Subcutaneous abdominal adipose tissue (tissue), 5 donors: ENCODE measurements around the gene CLDN15.

ENCODE experiments used
- H3K27ac ChIP-seq: one replicate; pipeline ENCODE4 v1.7.0; 2013; ENCODE audit warnings: low read depth, mild to moderate bottlenecking, inconsistent platforms, low read length, moderate library complexity
- H3K27me3 ChIP-seq, 5 donors: one replicate each; pipeline ENCODE4 v1.7.0; 2013; ENCODE audit warnings: low read length in 5 of 5, inconsistent platforms in 1 of 5; ENCODE audit not compliant: control insufficient read depth in 5 of 5, insufficient read depth in 4 of 5
- H3K36me3 ChIP-seq, 5 donors: one replicate each; pipeline ENCODE4 v1.7.0; 2013; ENCODE audit warnings: low read length in 5 of 5; ENCODE audit not compliant: control insufficient read depth in 5 of 5, insufficient read depth in 5 of 5
- H3K4me1 ChIP-seq, 5 donors: one replicate each; pipeline ENCODE4 v1.7.0; 2013; ENCODE audit warnings: low read length in 5 of 5, mild to moderate bottlenecking in 3 of 5, moderate library complexity in 1 of 5; ENCODE audit not compliant: control insufficient read depth in 5 of 5, insufficient read depth in 5 of 5
- H3K4me3 ChIP-seq, 5 donors: one replicate each; pipeline ENCODE4 v1.7.0; 2013; ENCODE audit warnings: low read length in 5 of 5, low read depth in 1 of 5
- H3K9ac ChIP-seq, 5 donors: one replicate each; pipeline ENCODE4 v1.7.0; 2013; ENCODE audit warnings: low read length in 5 of 5, mild to moderate bottlenecking in 4 of 5, moderate library complexity in 3 of 5
- H3K9me3 ChIP-seq, 5 donors: one replicate each; pipeline ENCODE4 v1.7.0; 2013; ENCODE audit warnings: low read length in 5 of 5; ENCODE audit not compliant: control insufficient read depth in 5 of 5
- donor health status: healthy.
- donor health status: healthy.
- donor health status: healthy.
- donor health status: healthy.
- donor health status: healthy.

CLDN15 gene

GRCh38 chr7:101238226-101239182 lies 902 bp upstream of the CLDN15 start:
- peak overlapping the region in 4 of 5 donors; percentile 46 to 90 (median 78) for H3K9ac ChIP-seq
- no peaks in the 10 kb centered on the region for H3K9me3 ChIP-seq
- peaks cover 10 to 76% (median 67%) of the 10 kb centered on the region in 5 donors for H3K4me1 ChIP-seq
- peaks cover 0 to 34% (median 12%) of the 10 kb centered on the region in 5 donors for H3K36me3 ChIP-seq
- H3K27me3 ChIP-seq, result no peaks in the 10 kb centered on the region
- H3K4me3 ChIP-seq, result peak overlapping the region in 4 of 5 donors; percentile 8 to 59 (median 38)
- peak overlapping the region; percentile 93 for H3K27ac ChIP-seq

- H3K4me3 ChIP-seq, result peak overlapping the region in 2 of 5 donors; percentile 26 to 59
- H3K27ac ChIP-seq, result no peak overlapping the region
- no peak overlapping the region for H3K9ac ChIP-seq
- no peaks in the 10 kb centered on the region for H3K9me3 ChIP-seq
- H3K36me3 ChIP-seq, result peaks cover 0 to 39% (median 12%) of the 10 kb centered on the region in 5 donors
- H3K27me3 ChIP-seq, result no peaks in the 10 kb centered on the region
- H3K4me1 ChIP-seq, result peaks cover 12 to 73% (median 63%) of the 10 kb centered on the region in 5 donors
Measured at GRCh38 chr7:101236292-101236835, 1.2 kb downstream of the CLDN15 start.

GRCh38 chr7:101235522-101235921 lies 2.1 kb downstream of the CLDN15 start:
- Histone ChIP-seq H3K9me3 (no peaks in the 10 kb centered on the region), H3K4me1 (peaks cover 12 to 73% (median 55%) of the 10 kb centered on the region in 5 donors), H3K27me3 (no peaks in the 10 kb centered on the region), H3K4me3 (no peak overlapping the region), H3K9ac (no peak overlapping the region), H3K36me3 (peaks cover 0 to 35% (median 10%) of the 10 kb centered on the region in 5 donors), H3K27ac (no peak overlapping the region)

GRCh38 chr7:101235050-101235449 lies 2.6 kb downstream of the CLDN15 start:
- H3K27ac ChIP-seq, result no peak overlapping the region

GRCh38 chr7:101234636-101235035 lies 3.0 kb downstream of the CLDN15 start:
- H3K9ac ChIP-seq, result no peak overlapping the region
- peaks cover 12 to 64% (median 46%) of the 10 kb centered on the region in 5 donors for H3K4me1 ChIP-seq
- no peaks in the 10 kb centered on the region for H3K9me3 ChIP-seq
- no peak overlapping the region for H3K4me3 ChIP-seq
- no peaks in the 10 kb centered on the region for H3K27me3 ChIP-seq
- H3K36me3 ChIP-seq, result peaks cover 0 to 28% (median 2%) of the 10 kb centered on the region in 5 donors
- no peak overlapping the region for H3K27ac ChIP-seq

More at GRCh38 chr7:101235050-101235449, 2.6 kb downstream of the CLDN15 start:
- H3K36me3 ChIP-seq, result peaks cover 0 to 30% (median 5%) of the 10 kb centered on the region in 5 donors
- no peak overlapping the region for H3K9ac ChIP-seq
- no peaks in the 10 kb centered on the region for H3K9me3 ChIP-seq
- peaks cover 12 to 68% (median 50%) of the 10 kb centered on the region in 5 donors for H3K4me1 ChIP-seq
- no peaks in the 10 kb centered on the region for H3K27me3 ChIP-seq
- no peak overlapping the region for H3K4me3 ChIP-seq

- Histone ChIP-seq H3K36me3 (peaks cover 0 to 26% (median 3%) of the 10 kb centered on the region in 5 donors), H3K27me3 (no peaks in the 10 kb centered on the region), H3K27ac (no peak overlapping the region), H3K4me3 (no peak overlapping the region), H3K4me1 (peaks cover 12 to 58% (median 40%) of the 10 kb centered on the region in 5 donors), H3K9ac (no peak overlapping the region), H3K9me3 (no peaks in the 10 kb centered on the region)
Measured at GRCh38 chr7:101233907-101234547, 3.6 kb downstream of the CLDN15 start.

- peak overlapping the region in 1 of 5 donors; percentile 35 for H3K9ac ChIP-seq
- no peak overlapping the region for H3K27ac ChIP-seq
- no peaks in the 10 kb centered on the region for H3K27me3 ChIP-seq
- H3K36me3 ChIP-seq, result peaks cover 0 to 37% (median 11%) of the 10 kb centered on the region in 5 donors
- H3K9me3 ChIP-seq, result no peaks in the 10 kb centered on the region
- peak overlapping the region in 3 of 5 donors; percentile 6 to 49 (median 34) for H3K4me3 ChIP-seq
- peaks cover 4 to 40% (median 23%) of the 10 kb centered on the region in 5 donors for H3K4me1 ChIP-seq
Measured at GRCh38 chr7:101232141-101232850, 5.3 kb downstream of the CLDN15 start.

GRCh38 chr7:101231644-101232043 lies 6.0 kb downstream of the CLDN15 start:
- H3K4me3 ChIP-seq, result peak overlapping the region in 3 of 5 donors; percentile 6 to 49 (median 34)
- H3K27me3 ChIP-seq, result no peaks in the 10 kb centered on the region
- H3K27ac ChIP-seq, result no peak overlapping the region
- H3K4me1 ChIP-seq, result peaks cover 1 to 34% (median 16%) of the 10 kb centered on the region in 5 donors
- H3K9ac ChIP-seq, result no peak overlapping the region
- no peaks in the 10 kb centered on the region for H3K9me3 ChIP-seq
- H3K36me3 ChIP-seq, result peaks cover 0 to 42% (median 15%) of the 10 kb centered on the region in 5 donors

- no peak overlapping the region for H3K9ac ChIP-seq
- H3K27ac ChIP-seq, result no peak overlapping the region
- H3K36me3 ChIP-seq, result peaks cover 0 to 64% (median 52%) of the 10 kb centered on the region in 5 donors
- H3K9me3 ChIP-seq, result no peaks in the 10 kb centered on the region
- H3K4me1 ChIP-seq, result peaks cover 0 to 9% (median 4%) of the 10 kb centered on the region in 5 donors
- no peak overlapping the region for H3K4me3 ChIP-seq
- no peaks in the 10 kb centered on the region for H3K27me3 ChIP-seq
Measured at GRCh38 chr7:101226721-101227120, 10.9 kb downstream of the CLDN15 start.
